HEK293 (cell line): ENCODE measurements around the gene ZNF512.

Source experiments
- EGR2 ChIP-seq: fragments of 450-650 bp; formaldehyde crosslinking; IDR thresholded peaks from 2 replicates; pipeline ENCODE4 v1.5.1; 2016; ENCODE audit warnings: low read depth, missing biosample characterization, missing genetic modification characterization
- GLIS1 ChIP-seq: fragments of 450-650 bp; formaldehyde crosslinking; IDR thresholded peaks from 2 replicates; pipeline ENCODE4 v1.5.1; 2016; ENCODE audit warnings: missing biosample characterization, missing genetic modification characterization
- HOXD13 ChIP-seq: sonication (generic); formaldehyde crosslinking; IDR thresholded peaks from 2 replicates; pipeline ENCODE4 v1.8.0; 2022; ENCODE audit warnings: missing genetic modification reagents, borderline replicate concordance
- KLF16 ChIP-seq: fragments of 450-650 bp; formaldehyde crosslinking; IDR thresholded peaks from 2 replicates; pipeline ENCODE4 v1.5.1; 2017; ENCODE audit warnings: missing biosample characterization, missing genetic modification characterization
- KLF17 ChIP-seq: fragments of 450-650 bp; formaldehyde crosslinking; IDR thresholded peaks from 2 replicates; pipeline ENCODE4 v1.5.1; 2016; ENCODE audit warnings: missing biosample characterization, missing genetic modification characterization
- KLF8 ChIP-seq: fragments of 450-650 bp; formaldehyde crosslinking; IDR thresholded peaks from 2 replicates; pipeline ENCODE4 v1.5.1; 2016; ENCODE audit warnings: missing biosample characterization, missing genetic modification characterization
- REST ChIP-seq: fragments of 450-650 bp; formaldehyde crosslinking; IDR thresholded peaks from 2 replicates; pipeline ENCODE4 v1.5.1; 2016; ENCODE audit warnings: missing biosample characterization, missing genetic modification characterization
- SP7 ChIP-seq: fragments of 450-650 bp; formaldehyde crosslinking; IDR thresholded peaks from 2 replicates; pipeline ENCODE4 v1.5.1; 2016; ENCODE audit warnings: missing biosample characterization, missing genetic modification characterization
- ZBTB1 ChIP-seq: fragments of 450-650 bp; formaldehyde crosslinking; IDR thresholded peaks from 2 replicates; pipeline ENCODE4 v1.5.1; 2016; ENCODE audit warnings: missing biosample characterization, missing genetic modification characterization
- ZNF114 ChIP-seq: fragments of 450-650 bp; formaldehyde crosslinking; IDR thresholded peaks from 2 replicates; pipeline ENCODE4 v1.5.0; 2017; ENCODE audit warnings: missing biosample characterization, missing genetic modification characterization
- ZNF140 ChIP-seq: fragments of 450-650 bp; formaldehyde crosslinking; IDR thresholded peaks from 2 replicates; pipeline ENCODE4 v1.5.1; 2016; ENCODE audit warnings: missing biosample characterization, missing genetic modification characterization
- ZNF148 ChIP-seq: fragments of 450-650 bp; formaldehyde crosslinking; IDR thresholded peaks from 2 replicates; pipeline ENCODE4 v1.5.0; 2017; ENCODE audit warnings: missing biosample characterization, missing genetic modification characterization, borderline replicate concordance
- ZNF155 ChIP-seq: fragments of 450-650 bp; formaldehyde crosslinking; IDR thresholded peaks from 2 replicates; pipeline ENCODE4 v1.5.1; 2016; ENCODE audit warnings: missing biosample characterization, missing genetic modification characterization
- ZNF169 ChIP-seq: fragments of 450-650 bp; formaldehyde crosslinking; IDR thresholded peaks from 2 replicates; pipeline ENCODE4 v1.5.1; 2016; ENCODE audit warnings: missing biosample characterization, missing genetic modification characterization
- ZNF175 ChIP-seq: fragments of 450-650 bp; formaldehyde crosslinking; IDR thresholded peaks from 2 replicates; pipeline ENCODE4 v1.5.1; 2016; ENCODE audit warnings: missing biosample characterization, missing genetic modification characterization
- ZNF211 ChIP-seq: fragments of 450-650 bp; formaldehyde crosslinking; IDR thresholded peaks from 2 replicates; pipeline ENCODE4 v1.5.1; 2016; ENCODE audit warnings: low read depth, missing biosample characterization, missing genetic modification characterization
- ZNF26 ChIP-seq: fragments of 450-650 bp; formaldehyde crosslinking; IDR thresholded peaks from 2 replicates; pipeline ENCODE4 v1.5.1; 2016; ENCODE audit warnings: missing biosample characterization, missing genetic modification characterization
- ZNF311 ChIP-seq: fragments of 450-650 bp; formaldehyde crosslinking; IDR thresholded peaks from 2 replicates; pipeline ENCODE4 v1.5.1; 2017; ENCODE audit warnings: missing biosample characterization, missing genetic modification characterization, borderline replicate concordance
- ZNF335 ChIP-seq: fragments of 450-650 bp; formaldehyde crosslinking; conservative IDR thresholded peaks from 2 replicates; pipeline ENCODE4 v1.5.1; 2016; ENCODE audit warnings: missing biosample characterization, missing genetic modification characterization
- ZNF394 ChIP-seq: fragments of 450-650 bp; formaldehyde crosslinking; IDR thresholded peaks from 2 replicates; pipeline ENCODE4 v1.5.1; 2016; ENCODE audit warnings: missing biosample characterization, missing genetic modification characterization, mild to moderate bottlenecking, moderate library complexity, borderline replicate concordance
- ZNF398 ChIP-seq: fragments of 450-650 bp; formaldehyde crosslinking; IDR thresholded peaks from 2 replicates; pipeline ENCODE4 v1.5.1; 2017; ENCODE audit warnings: missing biosample characterization, missing genetic modification characterization
- ZNF433 ChIP-seq: fragments of 450-650 bp; formaldehyde crosslinking; IDR thresholded peaks from 2 replicates; pipeline ENCODE4 v1.5.1; 2016; ENCODE audit warnings: missing biosample characterization, missing genetic modification characterization, low read depth
- ZNF560 ChIP-seq: fragments of 450-650 bp; formaldehyde crosslinking; IDR thresholded peaks from 2 replicates; pipeline ENCODE4 v1.5.1; 2017; ENCODE audit warnings: missing biosample characterization, missing genetic modification characterization, borderline replicate concordance
- ZNF621 ChIP-seq: fragments of 450-650 bp; formaldehyde crosslinking; IDR thresholded peaks from 2 replicates; pipeline ENCODE4 v1.5.1; 2017; ENCODE audit warnings: missing biosample characterization, missing genetic modification characterization
- ZNF837 ChIP-seq: fragments of 450-650 bp; formaldehyde crosslinking; IDR thresholded peaks from 2 replicates; pipeline ENCODE4 v1.5.1; 2016; ENCODE audit warnings: missing biosample characterization, missing genetic modification characterization
- TF ChIP-seq, protein P1 (sequence below): fragments of 450-650 bp; formaldehyde crosslinking; IDR thresholded peaks from 2 replicates; pipeline ENCODE4 v1.5.1; 2016; ENCODE audit warnings: missing biosample characterization, missing genetic modification characterization

Gene ZNF512

DNA sequence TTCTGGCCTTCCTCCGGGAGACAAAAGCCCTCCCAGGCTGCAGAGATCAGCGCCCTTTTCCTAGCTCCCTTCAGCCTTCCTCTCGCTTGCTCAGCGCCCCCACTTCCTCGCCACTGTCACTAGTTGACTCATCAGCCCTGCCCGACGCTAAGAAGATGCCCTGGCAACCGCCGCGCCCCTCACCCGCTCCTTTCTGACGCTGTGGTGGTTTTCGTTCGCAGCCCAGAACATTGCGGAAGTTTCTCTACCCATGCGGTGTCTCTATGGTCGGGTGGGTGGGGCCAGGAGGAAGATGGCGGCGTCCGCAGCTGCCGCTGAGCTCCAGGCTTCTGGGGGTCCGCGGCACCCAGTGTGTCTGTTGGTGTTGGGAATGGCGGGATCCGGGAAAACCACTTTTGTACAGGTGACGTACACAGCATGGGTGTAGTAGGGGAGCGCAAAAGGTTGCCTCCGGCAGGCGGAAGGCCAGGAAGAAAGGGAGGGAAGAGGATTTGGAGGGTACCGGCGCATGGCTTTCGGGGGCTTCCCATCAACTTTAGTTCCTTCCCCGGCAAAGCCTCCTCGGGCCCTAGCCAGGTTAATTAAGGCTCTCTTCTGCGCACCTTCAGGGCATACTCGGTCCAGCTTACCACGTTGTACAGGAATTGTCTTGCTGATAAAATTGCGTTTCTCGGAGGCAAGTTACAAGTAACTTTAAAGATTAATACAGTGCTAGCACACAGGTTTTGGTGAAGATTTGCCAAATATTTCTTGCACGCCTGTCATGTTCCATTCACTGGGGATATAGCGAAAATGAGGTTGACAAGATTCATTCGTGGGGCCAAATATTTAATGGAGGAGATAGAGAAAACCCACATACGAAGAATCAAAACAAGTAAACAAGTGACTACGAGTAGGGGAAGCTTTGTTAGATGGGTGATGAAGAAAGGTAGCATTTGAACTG, 46.2 kb downstream of the ZNF512 start, which contains the start of the genes CCDC121 and GPN1 (continued):
- TF ChIP-seq ZNF211 (tag by site-specific recombination) (no peak), EGR2 (no peak), ZNF394 (tag by site-specific recombination) (peak; percentile 31; the same call in 1 of the 2 replicates), ZNF26 (tag by site-specific recombination) (no peak), ZNF311 (tag by site-specific recombination) (no peak), ZNF114 (tag by site-specific recombination) (no peak), ZNF175 (no peak), SP7 (tag by site-specific recombination) (peak; percentile 65), ZNF148 (tag by site-specific recombination) (no peak), HOXD13 (no peak), GLIS1 (tag by site-specific recombination) (peak; percentile 46; the same call in 1 of the 2 replicates), ZNF335 (tag by site-specific recombination) (peak; percentile 93), ZNF560 (tag by site-specific recombination) (no peak), ZBTB1 (tag by site-specific recombination) (no peak), KLF8 (tag by site-specific recombination) (peak; percentile 76), ZNF140 (no peak), ZNF398 (tag by site-specific recombination) (no peak; the same call in 1 of the 2 replicates), ZNF169 (no peak), ZNF621 (tag by site-specific recombination) (no peak), ZNF837 (tag by site-specific recombination) (no peak), REST (tag by site-specific recombination) (0 out of 2 replicates have a peak, but pooled peaks have one; percentile 22), KLF16 (tag by site-specific recombination) (peak; percentile 71; the same call in 1 of the 2 replicates), ZNF433 (tag by site-specific recombination) (no peak), ZNF155 (tag by site-specific recombination) (no peak), KLF17 (0 out of 2 replicates have a peak, but pooled peaks have one; percentile 58)
- TF ChIP-seq, protein P1, sequence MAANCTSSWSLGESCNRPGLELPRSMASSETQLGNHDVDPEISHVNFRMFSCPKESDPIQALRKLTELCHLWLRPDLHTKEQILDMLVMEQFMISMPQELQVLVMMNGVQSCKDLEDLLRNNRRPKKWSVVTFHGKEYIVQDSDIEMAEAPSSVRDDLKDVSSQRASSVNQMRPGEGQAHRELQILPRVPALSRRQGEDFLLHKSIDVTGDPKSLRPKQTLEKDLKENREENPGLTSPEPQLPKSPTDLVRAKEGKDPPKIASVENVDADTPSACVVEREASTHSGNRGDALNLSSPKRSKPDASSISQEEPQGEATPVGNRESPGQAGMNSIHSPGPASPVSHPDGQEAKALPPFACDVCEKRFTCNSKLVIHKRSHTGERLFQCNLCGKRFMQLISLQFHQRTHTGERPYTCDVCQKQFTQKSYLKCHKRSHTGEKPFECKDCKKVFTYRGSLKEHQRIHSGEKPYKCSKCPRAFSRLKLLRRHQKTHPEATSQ, result no peak
